Measurements from ENCODE around the gene SLC7A4.
"Not testable (repeated sequence)": the region's sequence is repeated elsewhere in the genome, so short reads cannot be mapped to it uniquely, and the experiment has no call there.

GRCh38 chr22:21061660-21062321 lies 29.4 kb upstream of the SLC7A4 start:
- TF ChIP-seq EZH2 (IDR thresholded peaks at IDR 0.05; ENCODE audit: borderline replicate concordance, insufficient read depth, low read length, poor library complexity, severe bottlenecking); CTCF (IDR thresholded peaks at IDR 0.05; ENCODE audit: poor library complexity, severe bottlenecking); TAF1 (IDR thresholded peaks at IDR 0.05; ENCODE audit: low read depth); POLR2AphosphoS5 (IDR thresholded peaks at IDR 0.05); EP300 (conservative IDR thresholded peaks at IDR 0.05; ENCODE audit: poor library complexity, severe bottlenecking); MXI1 (conservative IDR thresholded peaks at IDR 0.05; ENCODE audit: poor library complexity, severe bottlenecking): not testable (repeated sequence)
